GM10248 (cell line): ENCODE results near the gene CST6.

ENCODE experiments used
- CTCF ChIA-PET: fragments of 300-600 bp; sonication (Branson Sonifier 250); formaldehyde crosslinking; extraction: SDS; loops from one replicate; lab custom pipeline; 2021; ENCODE audit warnings: antibody characterized with exemption; lab: Yijun Ruan, JAX
- POLR2A ChIA-PET: fragments of 350-650 bp; sonication (Branson Sonifier 250); formaldehyde crosslinking; extraction: SDS; loops from one replicate; lab custom pipeline; 2020; ENCODE audit warnings: antibody characterized with exemption; lab: Yijun Ruan, JAX
- DNase-seq: peaks from one replicate; pipeline ENCODE4 v3.0.0; 2012; ENCODE audit errors: extremely low spot score
- CTCF ChIP-seq: IDR thresholded peaks from 2 replicates; pipeline ENCODE4 v1.5.1; 2012; ENCODE audit warnings: mild to moderate bottlenecking, low read depth; ENCODE audit errors: extremely low read depth, missing control alignments, control extremely low read depth

Gene CST6

GRCh38 chr11:66052664-66052982 lies 40.8 kb downstream of the CST6 start:
- no peak for DNase-seq
- CTCF ChIA-PET: interaction anchor here (1.0 to 7.3 kb wide), 11 partner anchors 7 to 193 kb away, joined by 3 to 143 read pairs (median 4); partner anchors contain the start of genes CCDC85B, MUS81 and PACS1
- POLR2A ChIA-PET: interaction anchor here (0.5 to 1.7 kb wide), 3 partner anchors 15 to 194 kb away, joined by 4 read pairs; no protein-coding TSS in a partner anchor
- TF ChIP-seq CTCF: no peak

GRCh38 chr11:66055021-66055420 lies 43.2 kb downstream of the CST6 start:
- no peak for DNase-seq
- CTCF ChIA-PET: interaction anchor here (2.8 to 7.3 kb wide), 3 partner anchors 10 to 81 kb away, joined by 8 to 143 read pairs (median 38); partner anchors contain the start of gene PACS1
- POLR2A ChIA-PET: interaction anchor here (0.6 to 1.5 kb wide), 2 partner anchors 13 to 61 kb away, joined by 4 to 6 read pairs; no protein-coding TSS in a partner anchor
- no peak for TF ChIP-seq CTCF

- ChIA-PET CTCF (interaction anchor here (0.6 to 7.3 kb wide), 4 partner anchors 10 to 79 kb away, joined by 3 to 143 read pairs (median 23); partner anchors contain the start of gene PACS1), POLR2A (interaction anchor here (0.7 kb wide), 1 partner anchor 176 kb away, joined by 3 read pairs; no protein-coding TSS in a partner anchor)
- TF ChIP-seq CTCF: no peak
- no peak for DNase-seq
Measured at GRCh38 chr11:66056501-66056900, 44.7 kb downstream of the CST6 start.

- POLR2A ChIA-PET: interaction anchor here (0.6 to 1.1 kb wide), 2 partner anchors 9 to 1846 kb away, joined by 3 to 4 read pairs; no protein-coding TSS in a partner anchor
- CTCF ChIA-PET: interaction anchor here (2.7 to 4.1 kb wide), 2 partner anchors 9 to 14 kb away, joined by 13 to 46 read pairs; partner anchors contain the start of gene PACS1
- TF ChIP-seq CTCF: no peak
- no peak for DNase-seq
Measured at GRCh38 chr11:66059966-66060680, 48.3 kb downstream of the CST6 start.

- ChIA-PET CTCF (no interaction called here), POLR2A (no interaction called here)
- no peak for DNase-seq
- no peak for TF ChIP-seq CTCF
Measured at GRCh38 chr11:66061268-66061667, 49.5 kb downstream of the CST6 start.

GRCh38 chr11:66062408-66062807 lies 50.6 kb downstream of the CST6 start:
- no peak for TF ChIP-seq CTCF
- CTCF ChIA-PET: interaction anchor here (0.6 to 8.7 kb wide), 4 partner anchors 9 to 73 kb away, joined by 3 to 143 read pairs (median 6); partner anchors contain the start of gene SF3B2
- no peak for DNase-seq
- POLR2A ChIA-PET: interaction anchor here (0.6 kb wide), 1 partner anchor 13 kb away, joined by 3 read pairs; no protein-coding TSS in a partner anchor
